Hematopoietic multipotent progenitor cell (in vitro differentiated cells): ENCODE results near the gene PP2D1. TPM values are rescaled to one million over a fixed set of nuclear protein-coding genes. Genes with fewer than 3 reads are reported as not detected.
"Not testable (repeated sequence)": the region's sequence is repeated elsewhere in the genome, so short reads cannot be mapped to it uniquely, and the experiment has no call there.

ENCODE experiments used
- DNase-seq, 3 donors: peaks; one replicate each; pipeline ENCODE4 v3.0.0-alpha.2; 2011 to 2015; ENCODE audit warnings: low read depth in 2 of 3, low spot score in 2 of 3
- total RNA-seq: library from RNA; depleted of rRNA; stranded (reverse); fragments of >200 nt; gene quantifications from one replicate; pipeline ENCODE4 v1.2.3, GENCODE V29; 2012

Gene PP2D1
- total RNA-seq, 1 donor: not detected

DNA sequence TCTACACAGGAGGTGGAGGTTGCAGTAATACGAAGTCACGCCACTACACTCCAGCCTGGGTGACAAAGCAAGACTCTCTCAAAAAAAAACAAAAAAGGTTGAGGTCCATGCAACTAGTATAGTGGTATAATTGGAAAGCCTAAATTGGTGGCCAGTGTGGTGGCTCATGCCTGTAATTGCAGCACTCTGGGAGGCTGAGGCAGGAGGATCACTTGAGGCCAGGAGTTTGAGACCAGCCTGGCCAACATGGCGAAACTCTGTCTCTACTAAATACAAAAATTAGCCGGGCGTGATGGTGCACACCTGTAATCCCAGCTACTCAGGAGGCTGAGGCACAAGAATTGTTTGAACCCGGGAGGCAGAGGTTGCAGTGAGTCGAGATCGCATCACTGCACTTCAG is 23.2 kb downstream of the PP2D1 start:
- DNase-seq: not testable (repeated sequence)

DNA sequence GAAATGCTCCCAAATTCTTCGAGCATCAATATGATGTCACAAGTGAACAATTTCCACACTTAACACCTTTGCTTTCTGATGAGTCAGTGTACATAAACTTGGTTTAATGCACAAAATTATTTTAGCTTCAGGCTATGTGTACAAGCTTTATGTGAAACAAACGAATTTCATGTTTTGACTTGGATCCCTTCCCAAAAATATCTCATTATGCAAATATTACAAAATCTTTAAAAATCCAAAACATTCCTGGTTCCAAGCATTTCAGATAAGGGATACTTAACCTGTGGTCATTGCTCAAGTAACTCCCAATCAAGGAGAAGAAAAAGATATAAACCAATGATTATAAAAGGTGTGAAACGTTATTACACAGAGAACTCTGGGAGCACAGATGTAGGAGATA is 40.0 kb downstream of the PP2D1 start:
- no peak for DNase-seq

DNA sequence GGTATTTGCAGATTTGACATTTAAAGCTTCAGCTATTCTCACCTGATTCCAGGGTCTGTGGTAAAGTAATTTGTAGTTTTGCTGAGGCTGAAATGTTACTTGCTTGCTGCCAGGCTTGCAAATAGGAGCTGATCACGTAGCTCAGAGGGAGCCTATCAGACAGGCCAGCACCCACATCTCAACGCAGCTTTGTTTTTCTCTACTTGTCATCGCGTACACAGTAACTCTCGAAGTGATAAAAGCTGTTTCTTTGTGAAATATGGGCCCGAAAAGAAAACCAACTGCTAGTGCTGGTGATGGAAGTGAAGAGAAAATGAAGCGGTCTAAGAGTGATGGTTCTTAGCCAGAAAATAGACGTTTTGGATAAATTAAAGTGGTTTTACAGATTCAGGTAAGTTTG is 41.7 kb downstream of the PP2D1 start:
- DNase-seq: no peak

DNA sequence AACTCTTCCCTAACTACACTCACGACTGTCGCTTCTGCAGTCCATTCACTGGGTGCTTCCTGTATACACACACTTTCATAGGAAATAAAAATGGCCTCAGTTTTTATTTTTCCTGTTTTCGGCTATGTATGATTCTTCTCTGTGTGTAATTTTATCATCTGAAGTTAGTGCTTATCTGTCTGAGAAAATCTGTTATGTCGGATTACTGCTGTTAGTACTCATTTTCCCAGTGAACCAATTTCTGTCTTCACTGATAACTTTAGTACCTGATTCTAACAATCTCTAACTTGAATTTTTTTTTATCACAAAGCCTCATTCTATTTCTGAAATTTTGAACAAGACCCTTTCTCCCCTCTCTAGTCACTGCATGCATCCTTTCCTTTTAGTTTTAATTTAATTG is 44.3 kb downstream of the PP2D1 start:
- no peak for DNase-seq

DNA sequence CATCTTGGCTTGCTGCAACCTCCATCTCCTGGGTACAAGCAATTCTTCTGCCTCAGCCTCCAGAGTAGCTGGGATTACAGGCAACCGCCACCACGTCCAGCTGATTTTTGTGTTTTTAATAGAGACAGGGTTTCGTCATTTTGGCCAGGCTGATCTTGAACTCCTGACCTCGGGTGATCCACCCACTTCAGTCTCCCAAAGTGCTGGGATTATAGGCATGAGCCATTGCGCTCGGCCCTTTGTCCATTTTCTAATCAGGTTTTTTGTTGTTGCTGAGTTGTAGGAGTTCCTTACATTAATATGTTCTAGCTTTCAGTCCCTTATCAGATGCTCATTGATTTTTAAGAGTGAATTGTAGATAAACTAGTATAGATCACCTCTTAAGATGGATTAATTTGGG is 44.9 kb downstream of the PP2D1 start:
- no peak for DNase-seq

DNA sequence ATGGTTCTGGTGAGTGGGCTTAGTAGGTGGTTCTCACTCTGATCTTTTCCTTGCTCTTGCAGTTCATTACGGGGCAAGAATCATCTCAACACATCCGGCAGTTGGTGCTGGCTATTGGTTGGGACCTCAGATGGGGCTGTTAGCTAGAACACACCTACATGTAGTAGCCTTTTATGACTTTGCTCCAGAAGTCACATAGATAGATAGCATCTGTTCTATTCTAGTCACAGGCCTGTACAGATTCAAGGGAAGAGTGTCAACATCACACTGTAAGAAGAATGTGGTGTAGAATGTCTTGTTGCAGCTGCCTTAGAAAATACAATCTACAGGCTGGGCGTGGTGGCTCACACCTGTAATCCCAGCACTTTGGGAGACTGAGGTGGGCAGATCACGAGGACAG is 50.1 kb downstream of the PP2D1 start:
- no peak for DNase-seq

DNA sequence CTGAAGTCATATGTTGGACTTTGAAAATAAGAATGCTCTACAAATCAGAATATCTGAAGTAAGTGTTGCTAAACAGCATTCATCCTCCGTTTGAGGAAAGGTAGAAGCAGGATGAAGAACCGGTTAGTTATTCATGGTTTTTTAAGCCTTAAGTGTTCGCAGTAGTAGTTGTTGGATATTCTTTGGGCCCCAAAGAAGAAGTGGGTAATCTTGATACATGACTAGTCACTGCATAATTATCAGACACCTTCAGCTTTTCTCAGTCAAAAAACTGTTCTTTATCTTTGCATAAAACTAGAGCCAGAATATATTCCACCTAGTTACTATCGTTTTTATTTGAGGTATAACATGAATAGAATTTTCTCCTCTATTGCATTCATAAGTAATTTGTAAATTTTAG is 51.4 kb downstream of the PP2D1 start:
- no peak for DNase-seq

DNA sequence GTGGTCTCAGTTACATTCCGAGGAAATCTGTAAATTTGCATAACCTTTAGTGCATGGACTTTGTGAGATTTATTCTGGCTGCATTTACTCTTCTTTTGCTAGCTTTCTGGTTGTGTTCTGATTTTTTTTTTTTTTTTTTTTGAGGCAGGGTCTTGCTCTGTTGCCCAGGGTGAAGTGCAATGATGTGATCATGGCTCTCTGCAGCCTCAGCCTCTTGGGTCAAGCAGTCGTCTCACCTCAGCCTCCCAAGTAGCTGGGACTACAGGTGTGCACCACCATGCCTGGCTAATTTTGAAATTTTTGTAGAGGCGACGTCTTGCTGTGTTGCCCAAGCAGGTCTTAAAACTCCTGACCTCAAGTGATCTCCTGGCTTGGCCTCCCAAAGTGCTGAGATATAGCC is 52.6 kb downstream of the PP2D1 start:
- DNase-seq: no peak

DNA sequence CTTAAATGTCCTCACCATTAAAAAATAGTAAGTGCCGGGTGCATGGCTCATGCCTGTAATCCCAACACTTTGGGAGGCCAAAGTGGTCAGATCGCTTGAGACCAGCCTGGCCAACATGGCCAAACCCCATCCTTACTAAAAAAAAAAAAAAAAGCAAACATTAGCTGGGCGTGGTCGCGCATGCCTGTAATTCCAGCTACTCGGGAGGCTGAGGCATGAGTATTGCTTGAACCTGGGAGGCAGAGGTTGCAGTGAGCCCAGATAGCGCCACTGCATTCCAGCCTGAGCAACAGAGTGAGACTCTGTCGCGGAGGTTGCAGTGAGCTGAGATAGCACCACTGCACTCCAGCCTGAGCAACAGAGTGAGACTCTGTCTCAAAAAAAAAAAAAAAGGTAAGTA is 54.7 kb downstream of the PP2D1 start:
- not testable (repeated sequence) for DNase-seq

DNA sequence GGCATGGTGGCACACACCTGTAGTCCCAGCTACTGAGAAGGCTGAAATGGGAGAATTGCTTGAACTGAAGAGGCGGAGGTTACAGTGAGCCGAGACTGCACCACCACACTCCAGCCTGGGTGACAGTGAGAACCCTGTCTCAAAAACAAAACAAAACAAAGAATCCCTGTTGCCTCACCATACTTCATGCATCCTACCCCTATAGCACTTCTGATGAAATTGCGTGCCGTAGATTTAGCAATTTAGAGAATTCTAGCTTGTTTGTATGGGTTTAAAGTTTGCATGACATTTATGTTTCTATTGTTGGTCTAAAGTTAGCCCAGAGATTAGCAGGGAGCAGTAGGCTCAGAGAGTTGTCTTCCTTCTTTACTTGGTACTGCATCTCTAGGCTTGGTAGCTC is 57.4 kb downstream of the PP2D1 start:
- DNase-seq: no peak

DNA sequence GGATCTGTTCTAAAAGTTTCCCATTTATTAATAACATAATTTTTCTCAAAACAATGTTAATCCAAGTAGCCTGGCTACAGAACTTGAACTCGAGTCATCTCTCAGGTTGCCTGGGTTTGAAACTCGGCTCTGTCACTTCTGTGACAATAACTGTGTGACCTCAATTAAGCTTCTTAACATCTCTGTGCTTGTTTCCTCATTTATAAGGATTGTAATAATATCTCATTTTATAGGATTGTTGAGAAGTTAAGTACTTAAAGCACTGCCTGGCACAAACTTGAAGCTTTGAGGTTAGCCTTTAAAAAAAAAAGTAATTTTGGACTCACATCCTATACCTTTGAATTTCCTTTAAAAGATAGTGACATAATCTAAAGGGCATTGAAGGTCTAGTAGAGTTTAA is 61.7 kb downstream of the PP2D1 start:
- DNase-seq: no peak

DNA sequence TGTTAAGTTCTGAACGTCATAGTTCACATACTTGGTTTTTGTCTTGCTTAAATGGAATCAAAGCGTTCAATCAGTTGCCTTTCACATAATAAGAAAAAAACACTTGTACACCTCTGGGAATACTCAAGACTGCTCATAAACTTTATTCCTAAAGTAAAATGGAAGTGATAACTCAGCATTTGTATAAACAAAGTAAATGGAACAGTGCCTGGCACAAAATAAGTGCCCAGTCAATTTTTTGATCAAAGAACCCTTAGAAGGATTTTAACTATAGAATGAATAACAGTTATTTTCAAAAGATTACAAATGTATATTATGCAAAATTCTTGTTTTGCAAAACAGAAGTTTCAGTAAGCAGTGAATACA is 63.9 kb downstream of the PP2D1 start:
- no peak for DNase-seq

DNA sequence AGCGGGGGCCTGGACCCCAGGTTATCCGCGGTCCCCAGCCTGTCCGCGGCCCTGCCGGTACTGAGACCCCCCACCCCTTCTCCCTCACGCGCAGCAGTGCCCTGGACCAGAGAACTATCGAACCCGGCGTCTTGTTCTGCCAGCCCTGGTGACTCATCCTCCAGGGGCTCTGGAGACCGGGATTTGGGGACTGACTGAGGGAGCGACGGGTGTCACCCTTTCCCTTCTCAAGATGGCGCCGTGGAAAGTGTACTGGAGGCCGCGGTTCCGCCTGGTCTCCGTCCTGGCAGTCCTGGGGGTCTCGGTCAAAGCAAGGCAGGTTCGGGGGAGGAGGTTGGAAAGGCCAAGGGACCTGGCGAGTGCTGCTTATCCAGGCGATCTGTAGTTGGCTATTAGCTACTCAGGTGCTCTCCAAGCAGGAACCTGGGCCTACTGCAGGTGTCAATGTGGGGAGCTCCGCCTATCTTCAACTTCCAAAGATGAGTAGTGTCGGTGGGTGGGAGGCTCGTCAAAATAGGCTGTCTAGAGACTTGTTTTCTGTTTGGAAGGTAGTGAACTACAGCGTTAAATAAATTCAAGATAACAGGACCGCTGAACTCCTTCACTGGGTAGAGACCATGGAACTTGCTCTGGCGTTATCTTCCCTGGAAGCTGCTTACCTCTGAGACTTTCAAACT is 64.4 kb downstream of the PP2D1 start:
- DNase-seq: peak; percentile 36 to 49 (median 46)

DNA sequence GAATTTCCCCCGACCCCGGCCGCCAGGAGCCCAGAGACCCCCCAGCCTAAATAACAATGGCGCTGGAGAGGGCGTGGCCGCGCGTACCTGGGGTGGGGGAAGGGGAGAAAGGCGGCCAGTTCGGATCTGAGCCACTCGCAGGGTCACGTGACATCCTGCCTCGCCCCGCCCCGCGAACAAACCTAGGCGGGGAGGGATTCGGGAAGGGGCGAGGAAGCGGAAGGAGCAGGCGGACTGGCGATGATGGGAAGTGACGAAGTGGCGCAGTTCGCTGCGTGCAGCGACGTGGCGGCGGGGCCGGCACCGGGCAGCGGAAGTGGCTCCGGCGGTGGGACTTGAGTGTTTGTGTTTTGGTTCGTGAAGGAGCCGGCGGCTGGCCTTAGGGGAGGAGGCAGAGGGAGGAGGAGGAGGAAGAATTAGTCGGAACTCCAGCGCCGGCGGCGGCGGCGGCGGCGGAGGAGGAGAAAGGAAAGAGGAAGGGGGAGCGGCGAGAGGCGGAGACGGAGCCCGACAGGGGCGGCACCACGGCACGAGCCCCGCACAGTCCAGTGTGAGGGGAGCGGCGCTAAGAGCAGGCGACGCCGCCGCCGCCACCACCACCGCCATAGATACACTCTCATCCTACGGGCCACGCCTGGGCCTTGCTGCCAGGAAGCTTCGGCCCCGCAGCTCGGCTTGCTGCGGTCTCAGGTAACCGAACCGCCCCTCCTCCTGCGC is 65.1 kb downstream of the PP2D1 start, which contains the start of gene RAB5A:
Gene RAB5A (plus strand): TSS at position 266 of the 717 bp plus-strand sequence. CDS start 3,802 bp downstream, outside the sequence.
- peak; percentile 90 to 99 (median 99) for DNase-seq

DNA sequence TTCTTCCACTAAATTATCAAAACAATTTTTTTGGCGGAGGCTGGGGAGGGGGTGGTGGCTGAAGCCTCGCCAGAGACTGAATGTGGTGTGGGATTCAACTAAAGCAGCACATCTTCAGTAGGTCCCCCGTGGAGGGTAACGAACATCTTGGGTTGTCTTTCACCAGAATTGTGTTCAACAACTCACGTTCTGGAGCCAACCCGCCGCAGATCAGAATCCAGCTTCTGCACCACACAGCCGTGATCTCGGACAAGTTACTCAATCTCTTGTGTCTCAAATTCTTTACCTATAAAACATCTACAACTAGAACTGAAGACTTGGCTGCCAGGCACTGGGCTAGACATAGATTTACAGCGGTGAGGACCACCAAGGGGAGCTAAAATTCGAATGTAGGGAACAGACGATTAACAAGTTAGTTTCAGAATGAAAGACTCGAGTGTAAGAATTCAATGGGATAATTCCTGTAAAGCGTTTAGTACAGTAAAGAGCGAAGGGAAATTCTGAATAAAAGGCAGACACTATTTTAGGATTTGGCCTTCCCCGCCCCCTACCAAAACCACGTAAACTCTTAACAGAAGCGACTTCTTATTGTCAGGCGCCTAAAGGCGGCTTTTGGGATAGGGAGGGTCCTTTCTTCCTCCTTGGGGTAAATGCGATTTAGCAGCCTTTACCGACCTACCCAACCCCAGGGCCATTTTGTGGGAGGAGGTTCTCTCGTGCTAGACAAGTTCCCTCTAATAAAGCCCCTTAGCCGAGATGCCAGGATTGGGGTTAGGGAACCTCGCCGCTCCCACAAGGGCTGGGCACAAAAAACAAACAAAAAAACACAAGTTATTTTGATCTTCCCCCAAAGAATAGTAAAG is 65.9 kb downstream of the PP2D1 start:
- peak in 1 of 3 donors; percentile 4 for DNase-seq

DNA sequence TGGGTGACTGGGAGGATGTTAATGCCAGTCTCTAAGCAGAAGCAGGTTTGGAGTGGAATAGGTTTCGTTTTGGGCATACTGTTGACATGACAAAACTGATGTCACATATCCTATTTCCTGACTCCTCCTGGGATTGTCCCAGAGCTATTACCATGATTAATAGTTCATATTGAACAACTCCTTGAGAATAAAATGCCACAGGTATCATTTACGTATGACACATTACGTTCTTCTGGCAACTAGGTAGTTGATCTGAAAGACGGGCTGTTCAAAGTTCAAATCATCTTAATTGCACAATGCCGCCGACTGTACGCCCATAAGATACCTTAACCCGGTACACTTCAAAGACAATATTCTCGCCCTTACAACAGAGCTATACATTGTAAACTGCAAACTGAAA is 66.5 kb downstream of the PP2D1 start:
- DNase-seq: no peak

DNA sequence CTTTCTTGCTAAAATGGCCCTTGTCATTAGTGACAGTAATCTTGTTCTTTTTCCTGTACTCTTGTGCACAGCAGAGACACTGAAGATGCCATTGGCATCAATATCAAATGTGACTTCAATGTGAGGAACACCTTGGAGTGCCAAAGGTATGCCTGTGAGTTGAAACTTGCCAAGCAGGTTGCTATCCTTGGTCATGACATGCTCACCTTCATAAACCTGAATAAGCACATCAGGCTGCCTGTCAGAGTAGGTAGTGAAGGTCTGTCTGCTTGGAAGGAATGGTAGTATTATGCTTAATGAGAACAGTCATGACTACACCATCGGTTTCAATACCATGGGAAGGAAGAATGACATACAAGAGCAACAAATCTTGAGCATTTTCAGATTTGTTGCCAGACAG is 71.4 kb downstream of the PP2D1 start:
- no peak for DNase-seq

DNA sequence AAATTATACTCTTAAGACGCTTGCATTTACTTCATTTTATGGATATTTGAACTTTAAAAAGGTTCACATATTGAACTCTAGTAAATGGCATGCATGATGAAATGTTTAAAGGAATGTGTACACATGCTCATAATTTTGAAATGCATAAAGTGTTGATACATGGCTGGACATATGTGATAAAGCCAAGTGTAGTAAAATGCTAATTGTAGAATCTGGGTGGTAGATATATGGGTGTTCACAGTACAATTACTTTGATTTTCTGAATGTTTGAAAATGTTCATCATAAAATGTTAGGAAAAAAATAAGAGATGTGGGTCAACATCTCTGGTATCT is 73.8 kb downstream of the PP2D1 start:
- no peak for DNase-seq

DNA sequence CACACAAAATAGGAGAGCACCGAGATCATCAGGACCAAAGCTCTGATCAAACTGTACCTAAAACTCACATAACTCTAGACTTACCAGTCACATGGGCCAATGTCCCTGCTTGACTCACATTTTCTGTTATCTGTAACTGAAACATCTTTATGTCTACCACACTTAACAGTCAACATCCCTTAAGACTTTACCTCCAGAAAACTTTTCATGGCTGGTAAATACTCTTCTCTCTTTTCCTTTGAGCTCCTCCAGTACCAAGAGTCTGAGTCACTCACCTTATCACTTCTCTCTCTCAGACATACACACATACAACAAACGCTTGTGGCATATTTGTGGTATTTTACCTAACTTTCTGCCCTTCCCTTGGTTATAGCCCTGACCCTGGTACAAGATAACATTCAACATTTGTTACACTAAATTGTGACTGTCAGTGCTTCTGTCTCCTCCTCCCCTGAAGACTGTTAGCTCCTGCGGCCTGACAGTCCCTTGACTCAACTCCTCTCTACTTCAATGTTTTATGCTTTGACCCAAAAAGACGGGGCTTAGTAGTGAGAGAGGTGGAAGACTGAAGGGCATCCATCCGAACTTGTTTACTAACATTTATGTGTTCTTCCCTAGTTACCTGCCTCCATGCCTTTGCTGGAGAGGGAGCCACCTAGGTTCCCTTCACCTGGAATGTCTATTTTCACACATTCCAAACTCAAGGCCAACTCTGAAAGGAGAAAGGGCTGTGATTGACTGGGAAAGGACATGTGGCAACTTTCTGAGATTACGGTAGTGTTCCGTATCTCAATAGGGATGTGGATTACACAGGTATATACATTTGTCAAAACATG is 74.4 kb downstream of the PP2D1 start:
- DNase-seq: no peak
